Ovary (tissue), 3 donors: ENCODE data around the gene TRMT44.

Experiments
- CTCF ChIP-seq, 3 donors: fragments of 450-650 bp in 2 of 3; fragments of 200-600 bp in 1 of 3; IDR thresholded peaks; one replicate each; pipeline versions ENCODE4 v1.5.1 to v1.8.0; 2016 to 2022; ENCODE audit warnings: antibody characterized with exemption in 3 of 3, mild to moderate bottlenecking in 1 of 3
- EP300 ChIP-seq: sonication (generic); formaldehyde crosslinking; IDR thresholded peaks from one replicate; pipeline ENCODE4 v1.6.1; 2017; ENCODE audit warnings: antibody characterized with exemption
- POLR2A ChIP-seq: fragments of 450-650 bp; IDR thresholded peaks from one replicate; pipeline ENCODE4 v1.6.1; 2017; ENCODE audit warnings: antibody characterized with exemption, mild to moderate bottlenecking, moderate library complexity
- donor health status: DM: no; HTN: no; CAD: no.

GRCh38 chr4:8525383-8526120 is 85.0 kb downstream of the TRMT44 start:
- TF ChIP-seq POLR2A (no peak), CTCF (IDR thresholded peaks at IDR 0.05) (no peak), EP300 (no peak)
